BE2C (cell line): ENCODE results near the gene FBXO31.
"Not testable (repeated sequence)": the region's sequence is repeated elsewhere in the genome, so short reads cannot be mapped to it uniquely, and the experiment has no call there.

ENCODE experiments used
- DNase-seq: peaks from one replicate; pipeline ENCODE4 v3.0.0-alpha.2; 2020
- H3K27me3 ChIP-seq: fragments of 250-450 bp; sonication (Bioruptor Pico); 2 replicates; pipeline ENCODE4 v1.5.1; 2020; ENCODE audit warnings: mild to moderate bottlenecking
- H3K36me3 ChIP-seq: fragments of 250-450 bp; sonication (Bioruptor Pico); 2 replicates; pipeline ENCODE4 v1.5.1; 2020; ENCODE audit warnings: mild to moderate bottlenecking
- H3K4me1 ChIP-seq: fragments of 250-450 bp; sonication (Bioruptor Pico); 2 replicates; pipeline ENCODE4 v1.5.1; 2020
- H3K4me3 ChIP-seq: 2 replicates; pipeline ENCODE4 v1.5.1; 2011; ENCODE audit warnings: low read depth, low read length
- H3K9me3 ChIP-seq: fragments of 250-450 bp; sonication (Bioruptor Pico); 2 replicates; pipeline ENCODE4 v1.5.1; 2020
- TF ChIP-seq, protein P1 (sequence below): IDR thresholded peaks from 2 replicates; pipeline ENCODE4 v1.5.1; 2012; ENCODE audit warnings: mild to moderate bottlenecking, low read depth, low read length

FBXO31 gene

DNA sequence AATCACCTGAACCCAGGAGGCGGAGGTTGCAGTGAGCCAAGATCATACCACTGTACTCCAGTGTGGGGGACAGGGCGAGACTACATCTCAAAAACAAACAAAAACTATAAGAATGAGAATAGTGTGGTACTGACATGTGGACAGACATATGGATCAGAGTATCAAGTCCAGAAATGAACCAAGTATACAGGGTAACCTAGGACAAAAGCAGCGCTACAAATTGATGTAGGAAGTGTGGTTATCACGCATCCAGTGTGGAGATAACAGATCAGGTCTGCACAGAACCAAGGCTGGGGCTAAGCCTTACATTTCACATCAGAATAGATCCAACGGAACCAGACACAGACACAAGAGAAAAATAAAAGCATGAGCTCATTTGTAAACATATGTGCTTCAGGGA, 43.4 kb downstream of the FBXO31 start:
- H3K27me3 ChIP-seq = no peaks in the 10 kb centered on the region
- no peak overlapping the region for H3K4me3 ChIP-seq
- H3K36me3 ChIP-seq = peaks cover 28% of the 10 kb centered on the region
- no peak for DNase-seq
- TF ChIP-seq, protein P1, sequence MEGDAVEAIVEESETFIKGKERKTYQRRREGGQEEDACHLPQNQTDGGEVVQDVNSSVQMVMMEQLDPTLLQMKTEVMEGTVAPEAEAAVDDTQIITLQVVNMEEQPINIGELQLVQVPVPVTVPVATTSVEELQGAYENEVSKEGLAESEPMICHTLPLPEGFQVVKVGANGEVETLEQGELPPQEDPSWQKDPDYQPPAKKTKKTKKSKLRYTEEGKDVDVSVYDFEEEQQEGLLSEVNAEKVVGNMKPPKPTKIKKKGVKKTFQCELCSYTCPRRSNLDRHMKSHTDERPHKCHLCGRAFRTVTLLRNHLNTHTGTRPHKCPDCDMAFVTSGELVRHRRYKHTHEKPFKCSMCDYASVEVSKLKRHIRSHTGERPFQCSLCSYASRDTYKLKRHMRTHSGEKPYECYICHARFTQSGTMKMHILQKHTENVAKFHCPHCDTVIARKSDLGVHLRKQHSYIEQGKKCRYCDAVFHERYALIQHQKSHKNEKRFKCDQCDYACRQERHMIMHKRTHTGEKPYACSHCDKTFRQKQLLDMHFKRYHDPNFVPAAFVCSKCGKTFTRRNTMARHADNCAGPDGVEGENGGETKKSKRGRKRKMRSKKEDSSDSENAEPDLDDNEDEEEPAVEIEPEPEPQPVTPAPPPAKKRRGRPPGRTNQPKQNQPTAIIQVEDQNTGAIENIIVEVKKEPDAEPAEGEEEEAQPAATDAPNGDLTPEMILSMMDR = no peak
- H3K4me1 ChIP-seq = peaks cover 5% of the 10 kb centered on the region; the same call in 1 of the 2 replicates
- H3K9me3 ChIP-seq = no peaks in the 10 kb centered on the region

DNA sequence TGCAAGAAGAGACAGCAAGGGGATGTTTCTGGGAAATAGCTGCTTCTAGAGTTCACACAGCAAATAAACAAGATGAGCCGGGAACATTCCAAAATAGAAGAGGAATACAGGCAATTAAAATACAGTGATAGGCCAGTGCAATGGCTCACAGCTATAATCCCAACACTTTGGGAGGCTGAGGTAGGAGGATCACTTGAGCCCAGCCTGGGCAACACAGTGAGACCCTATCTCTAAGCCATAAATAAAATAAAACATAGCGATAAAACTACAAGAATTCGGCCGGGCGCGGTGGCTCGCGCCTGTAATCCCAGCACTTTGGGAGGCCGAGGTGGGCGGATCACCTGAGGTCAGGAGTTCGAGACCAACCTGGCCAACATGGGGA, 43.9 kb downstream of the FBXO31 start:
- H3K4me1 ChIP-seq, DNase-seq, H3K27me3 ChIP-seq, H3K9me3 ChIP-seq, H3K4me3 ChIP-seq: not testable (repeated sequence)
- peaks cover 32% of the 10 kb centered on the region for H3K36me3 ChIP-seq

DNA sequence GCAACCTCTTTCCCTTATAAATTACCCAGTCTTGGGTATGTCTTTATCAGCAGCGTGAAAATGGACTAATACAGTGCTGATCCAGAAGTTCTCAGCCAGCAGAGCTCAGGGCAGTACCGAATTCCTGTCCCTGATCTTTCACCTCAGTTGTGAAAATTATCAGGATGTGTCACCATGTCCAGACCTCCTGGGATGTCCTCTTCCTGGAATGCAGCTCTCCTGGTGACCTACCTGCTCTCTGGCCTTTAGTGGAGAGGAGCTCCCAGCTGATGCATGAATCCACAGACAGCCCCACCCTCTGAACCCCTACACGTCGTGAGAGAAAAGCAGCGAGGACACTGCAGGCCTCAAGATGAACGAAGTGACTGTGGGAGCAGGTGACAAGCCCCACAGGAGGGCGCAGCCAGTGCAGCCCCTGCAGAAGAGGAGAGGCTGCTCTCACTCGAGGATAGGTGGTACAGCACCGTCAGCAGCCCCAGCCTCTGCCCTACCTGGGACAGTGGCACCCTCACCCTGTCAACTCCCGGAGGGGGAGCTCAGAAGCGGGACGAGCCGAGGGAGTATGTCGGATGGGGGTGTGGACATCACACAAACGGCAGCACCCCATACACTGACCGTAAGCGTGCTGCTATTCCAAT, 44.4 kb downstream of the FBXO31 start:
- no peak for DNase-seq
- no peaks in the 10 kb centered on the region for H3K9me3 ChIP-seq
- no peak overlapping the region for H3K4me3 ChIP-seq
- peaks cover 36% of the 10 kb centered on the region for H3K36me3 ChIP-seq
- TF ChIP-seq, protein P1 = no peak
- peaks cover 5% of the 10 kb centered on the region; the same call in 1 of the 2 replicates for H3K4me1 ChIP-seq
- H3K27me3 ChIP-seq = no peaks in the 10 kb centered on the region

DNA sequence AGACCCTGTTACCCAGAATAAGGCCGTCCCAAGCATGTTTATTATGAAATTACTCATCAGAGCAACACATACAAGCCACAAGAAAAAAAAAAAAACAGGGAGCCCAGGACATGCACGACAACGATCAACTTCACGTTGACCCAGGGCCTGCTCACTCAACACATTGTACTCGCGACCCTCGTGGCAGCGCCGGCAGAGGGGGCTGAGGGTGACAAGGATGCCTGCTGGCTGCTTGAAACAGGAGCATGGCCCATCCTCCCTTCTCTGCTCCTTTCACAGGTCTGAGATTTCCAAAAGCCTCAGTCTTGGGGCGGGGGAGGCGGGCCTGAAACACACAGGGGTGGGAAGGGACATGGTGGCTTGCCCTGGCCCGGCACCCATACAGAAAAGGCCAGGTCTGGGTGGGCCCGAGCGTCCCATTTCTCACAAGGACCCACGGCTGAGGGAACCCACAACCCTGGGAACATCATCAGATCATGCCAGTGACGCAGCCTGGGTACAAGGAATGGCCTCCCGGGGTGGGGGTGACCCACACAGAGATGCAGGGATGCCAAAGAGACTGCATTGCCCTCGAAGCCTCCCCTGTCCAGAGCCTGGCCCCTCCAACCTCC, 45.3 kb downstream of the FBXO31 start:
- Histone ChIP-seq H3K27me3 (no peaks in the 10 kb centered on the region), H3K4me3 (no peak overlapping the region), H3K9me3 (no peaks in the 10 kb centered on the region), H3K4me1 (peaks cover 5% of the 10 kb centered on the region; the same call in 1 of the 2 replicates), H3K36me3 (peaks cover 43% of the 10 kb centered on the region)
- TF ChIP-seq, protein P1 = no peak
- DNase-seq = no peak

DNA sequence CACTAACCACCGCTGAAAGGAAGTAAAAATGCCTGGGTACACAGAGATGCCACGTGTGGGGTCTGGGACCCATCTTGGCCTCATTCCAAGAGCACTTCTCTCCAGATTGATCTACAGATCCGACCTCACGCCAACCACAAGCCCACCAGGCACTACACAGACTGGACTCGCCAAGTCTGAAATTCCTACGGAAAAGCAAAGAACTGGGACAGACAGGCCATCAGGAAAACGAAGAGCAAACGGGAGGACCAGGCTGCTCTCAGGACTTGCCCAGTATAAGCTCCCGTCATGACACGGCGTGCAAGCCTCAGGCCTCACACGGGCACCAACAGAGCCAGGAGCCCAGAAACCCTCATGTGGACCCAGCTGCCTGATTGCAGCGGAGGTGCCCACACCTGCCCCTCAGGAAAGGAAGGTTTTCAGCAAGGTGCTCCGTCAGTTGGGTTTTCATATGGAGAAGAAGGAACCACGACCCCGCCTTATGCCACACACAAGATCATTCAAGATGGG, 46.3 kb downstream of the FBXO31 start:
- Histone ChIP-seq H3K27me3 (no peaks in the 10 kb centered on the region), H3K9me3 (no peaks in the 10 kb centered on the region), H3K36me3 (peaks cover 34% of the 10 kb centered on the region), H3K4me3 (no peak overlapping the region), H3K4me1 (peaks cover 5% of the 10 kb centered on the region; the same call in 1 of the 2 replicates)
- TF ChIP-seq, protein P1 = no peak
- DNase-seq = no peak

DNA sequence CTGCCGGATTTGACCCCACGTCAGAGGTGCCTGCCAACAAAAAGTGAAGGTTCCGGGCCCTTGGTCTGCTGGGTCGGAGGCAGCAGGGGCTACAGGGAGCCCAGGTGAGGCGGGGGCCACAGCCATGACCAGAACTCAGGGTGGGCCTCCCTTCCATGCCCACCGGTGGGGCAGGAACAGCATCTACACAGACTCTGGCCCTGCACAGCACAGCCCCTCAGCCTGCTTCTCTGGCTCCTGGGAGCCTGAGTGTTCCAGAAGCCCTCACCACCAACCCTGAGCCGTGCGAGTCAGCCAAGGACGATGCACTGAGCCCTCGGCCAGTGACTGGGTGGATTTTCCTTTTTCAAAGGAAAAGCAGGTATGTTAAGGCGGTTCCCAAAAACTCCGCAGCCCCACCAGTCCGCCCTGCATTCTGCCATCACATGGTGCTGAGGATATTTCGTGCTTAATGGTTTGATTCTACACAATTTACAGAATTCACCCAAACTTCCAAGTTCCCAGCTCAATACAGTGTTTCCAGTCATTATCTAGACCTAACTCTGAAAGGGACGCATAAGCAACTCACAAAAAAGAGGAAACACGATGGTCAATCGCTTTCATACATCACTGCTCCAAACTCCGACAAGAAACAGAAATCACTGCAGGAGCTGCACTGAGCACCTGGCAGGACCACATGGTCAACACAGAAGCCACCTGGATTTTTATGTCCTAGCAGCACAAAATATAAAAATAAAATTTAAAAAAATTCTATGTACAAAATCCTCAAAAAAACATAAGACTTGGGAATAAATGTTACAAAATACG, 46.9 kb downstream of the FBXO31 start:
- H3K9me3 ChIP-seq = no peaks in the 10 kb centered on the region
- no peaks in the 10 kb centered on the region for H3K27me3 ChIP-seq
- TF ChIP-seq, protein P1 = no peak
- H3K4me3 ChIP-seq = no peak overlapping the region
- peaks cover 5% of the 10 kb centered on the region; the same call in 1 of the 2 replicates for H3K4me1 ChIP-seq
- H3K36me3 ChIP-seq = peaks cover 34% of the 10 kb centered on the region
- DNase-seq = no peak
